HEK293T (cell line): ENCODE results near the gene SLC9A7.

ENCODE experiments used
- ARNT ChIP-seq: fragments of 450-650 bp; IDR thresholded peaks from 2 replicates; pipeline ENCODE4 v1.6.1; 2017; ENCODE audit warnings: mild to moderate bottlenecking
- BHLHE40 ChIP-seq: fragments of 450-650 bp; IDR thresholded peaks from 2 replicates; pipeline ENCODE4 v1.6.1; 2016; ENCODE audit warnings: mild to moderate bottlenecking, moderate library complexity, borderline replicate concordance
- ELF4 ChIP-seq: fragments of 450-650 bp; IDR thresholded peaks from 2 replicates; pipeline ENCODE4 v1.6.1; 2017; ENCODE audit warnings: antibody characterized with exemption
- FOXA1 ChIP-seq: fragments of 450-650 bp; IDR thresholded peaks from 2 replicates; pipeline ENCODE4 v1.6.1; 2016; ENCODE audit warnings: mild to moderate bottlenecking
- FOXK2 ChIP-seq: fragments of 450-650 bp; IDR thresholded peaks from 2 replicates; pipeline ENCODE4 v1.6.1; 2016; ENCODE audit warnings: mild to moderate bottlenecking
- FOXM1 ChIP-seq: fragments of 450-650 bp; IDR thresholded peaks from 2 replicates; pipeline ENCODE4 v1.6.1; 2017; ENCODE audit warnings: mild to moderate bottlenecking, borderline replicate concordance
- HDGF ChIP-seq: fragments of 450-650 bp; IDR thresholded peaks from 2 replicates; pipeline ENCODE4 v1.6.1; 2017; ENCODE audit warnings: antibody characterized with exemption, borderline replicate concordance
- NFRKB ChIP-seq: fragments of 450-650 bp; IDR thresholded peaks from 2 replicates; pipeline ENCODE4 v1.6.1; 2016; ENCODE audit warnings: mild to moderate bottlenecking, moderate library complexity
- PKNOX1 ChIP-seq: fragments of 450-650 bp; IDR thresholded peaks from 2 replicates; pipeline ENCODE4 v1.6.1; 2016
- SP1 ChIP-seq: fragments of 450-650 bp; IDR thresholded peaks from 2 replicates; pipeline ENCODE4 v1.6.1; 2017
- SUZ12 ChIP-seq: fragments of 450-650 bp; IDR thresholded peaks from 2 replicates; pipeline ENCODE4 v1.6.1; 2016; ENCODE audit warnings: mild to moderate bottlenecking
- TARDBP ChIP-seq: fragments of 450-650 bp; IDR thresholded peaks from 2 replicates; pipeline ENCODE4 v1.6.1; 2016
- ZNF384 ChIP-seq: fragments of 450-650 bp; IDR thresholded peaks from 2 replicates; pipeline ENCODE4 v1.6.1; 2016

- TF ChIP-seq ELF4, result no peak
- no peak for TF ChIP-seq SP1
- no peak for TF ChIP-seq PKNOX1
- TF ChIP-seq NFRKB, result no peak
- no peak for TF ChIP-seq ZNF384
- TF ChIP-seq SUZ12, result no peak
- no peak for TF ChIP-seq FOXM1
- TF ChIP-seq ARNT, result no peak
- TF ChIP-seq BHLHE40, result no peak
- no peak for TF ChIP-seq FOXK2
- no peak for TF ChIP-seq HDGF
- TF ChIP-seq TARDBP, result no peak
- no peak for TF ChIP-seq FOXA1
Observed at GRCh38 chrX:46793386-46794143, 34.6 kb upstream of the SLC9A7 start.
